IMR-90 (cell line): ENCODE data around the gene MIB1. TPM values are rescaled to one million over a fixed set of nuclear protein-coding genes. Genes with fewer than 3 reads are reported as not detected.
"Not testable (repeated sequence)": the region's sequence is repeated elsewhere in the genome, so short reads cannot be mapped to it uniquely, and the experiment has no call there.

Source experiments
- ATAC-seq: fragments of 200-7000 bp; cut with Tn5 transposase; 2 replicates; pipeline ENCODE4 v1.9.1; 2020; ENCODE audit warnings: low read depth, mild to moderate bottlenecking, moderate library complexity
- BruUV-seq: library from RNA; stranded (reverse); fragments of 400-500 nt; replicated peaks from 2 replicates; lab custom pipeline; 2021; lab: Mats Ljungman, UMichigan
- CTCF ChIA-PET: fragments of 300-600 bp; formaldehyde crosslinking; extraction: SDS; loops from one replicate; lab custom pipeline; 2021; ENCODE audit warnings: antibody characterized with exemption; lab: Yijun Ruan, JAX
- POLR2A ChIA-PET: fragments of 300-600 bp; sonication (Branson Sonifier 250); formaldehyde crosslinking; loops from one replicate; lab custom pipeline; 2022; ENCODE audit warnings: antibody characterized with exemption; ENCODE audit not compliant: unreplicated experiment; lab: Charles Lee
- DNase-seq: peaks from one replicate; pipeline ENCODE4 v3.0.0; 2013
- H2AFZ ChIP-seq: replicated peaks from 2 replicates; pipeline ENCODE3; 2013; ENCODE audit warnings: low read length, mild to moderate bottlenecking; ENCODE audit not compliant: poor library complexity
- H2AK5ac ChIP-seq: 2 replicates; pipeline ENCODE4 v1.6.1; 2013; ENCODE audit warnings: low read depth, low read length, inconsistent platforms
- H2AK9ac ChIP-seq: replicated peaks from 2 replicates; pipeline ENCODE3; 2013; ENCODE audit warnings: mild to moderate bottlenecking, low read depth, low read length, moderate library complexity; ENCODE audit not compliant: poor library complexity
- H2BK120ac ChIP-seq: 2 replicates; pipeline ENCODE4 v1.6.1; 2013; ENCODE audit warnings: low read depth, low read length, inconsistent platforms
- H2BK15ac ChIP-seq: 3 replicates; pipeline ENCODE4 v1.6.1; 2013; ENCODE audit warnings: low read depth, low read length, inconsistent platforms
- H2BK20ac ChIP-seq: 2 replicates; pipeline ENCODE4 v1.6.1; 2013; ENCODE audit warnings: low read depth, mild to moderate bottlenecking, inconsistent platforms, low read length, moderate library complexity
- H2BK5ac ChIP-seq: 2 replicates; pipeline ENCODE4 v1.6.1; 2013; ENCODE audit warnings: mild to moderate bottlenecking, low read depth, low read length, inconsistent platforms; ENCODE audit not compliant: poor library complexity, severe bottlenecking
- H3K14ac ChIP-seq: replicated peaks from 2 replicates; pipeline ENCODE4 v1.6.1; 2013; ENCODE audit warnings: low read depth, low read length, inconsistent platforms
- H3K18ac ChIP-seq: 2 replicates; pipeline ENCODE4 v1.6.1; 2013; ENCODE audit warnings: low read depth, low read length, control low read depth
- H3K23ac ChIP-seq: 2 replicates; pipeline ENCODE4 v1.6.1; 2013; ENCODE audit warnings: low read depth, low read length, inconsistent platforms
- H3K27ac ChIP-seq: 2 replicates; pipeline ENCODE4 v1.5.1; 2013; ENCODE audit warnings: mild to moderate bottlenecking, control low read depth, low read length; ENCODE audit not compliant: insufficient read depth
- H3K27me3 ChIP-seq: 2 replicates; pipeline ENCODE4 v1.6.1; 2013; ENCODE audit warnings: low read length; ENCODE audit not compliant: control insufficient read depth, insufficient read depth
- H3K36me3 ChIP-seq: 2 replicates; pipeline ENCODE4 v1.6.1; 2013; ENCODE audit warnings: low read length, mixed read lengths; ENCODE audit not compliant: control insufficient read depth, insufficient read depth
- H3K4ac ChIP-seq: 2 replicates; pipeline ENCODE4 v1.6.1; 2013; ENCODE audit warnings: low read depth, low read length, inconsistent platforms
- H3K4me1 ChIP-seq: 2 replicates; pipeline ENCODE4 v1.6.1; 2013; ENCODE audit warnings: low read length, mixed read lengths; ENCODE audit not compliant: control insufficient read depth, insufficient read depth
- H3K4me2 ChIP-seq: 2 replicates; pipeline ENCODE4 v1.6.1; 2013; ENCODE audit warnings: low read depth, mild to moderate bottlenecking, control low read depth, low read length, moderate library complexity
- H3K4me3 ChIP-seq: 2 replicates; pipeline ENCODE4 v1.5.1; 2013; ENCODE audit warnings: low read depth, mild to moderate bottlenecking, control low read depth, low read length, moderate library complexity; ENCODE audit not compliant: insufficient read depth
- H3K56ac ChIP-seq: 2 replicates; pipeline ENCODE4 v1.6.1; 2013; ENCODE audit warnings: low read length, inconsistent platforms; ENCODE audit not compliant: insufficient read depth; ENCODE audit errors: extremely low read depth
- H3K79me1 ChIP-seq, 2 experiments: 2 replicates each; pipeline ENCODE4 v1.6.1; 2013; ENCODE audit warnings: low read length in 2 of 2, inconsistent platforms in 1 of 2, low read depth in 1 of 2
- H3K9ac ChIP-seq: 2 replicates; pipeline ENCODE4 v1.6.1; 2013; ENCODE audit warnings: low read depth, low read length, control low read depth
- H3K9me1 ChIP-seq: 2 replicates; pipeline ENCODE4 v1.6.1; 2013; ENCODE audit warnings: low read length, inconsistent platforms; ENCODE audit not compliant: insufficient read depth
- H3K9me3 ChIP-seq: 2 replicates; pipeline ENCODE4 v1.6.1; 2013; ENCODE audit warnings: low read length; ENCODE audit not compliant: control insufficient read depth, insufficient read depth
- H4K20me1 ChIP-seq: 2 replicates; pipeline ENCODE4 v1.6.1; 2013; ENCODE audit warnings: low read length, inconsistent platforms; ENCODE audit not compliant: insufficient read depth
- H4K5ac ChIP-seq: 2 replicates; pipeline ENCODE4 v1.6.1; 2013; ENCODE audit warnings: mild to moderate bottlenecking, low read depth, low read length, control low read depth
- H4K8ac ChIP-seq, 2 experiments: 2 replicates each; pipeline ENCODE4 v1.6.1; 2013; ENCODE audit warnings: low read depth in 2 of 2, low read length in 2 of 2, control low read depth in 1 of 2, inconsistent platforms in 1 of 2
- H4K91ac ChIP-seq: 2 replicates; pipeline ENCODE4 v1.6.1; 2013; ENCODE audit warnings: low read depth, low read length, inconsistent platforms; ENCODE audit not compliant: insufficient read depth
- FOS ChIP-seq: fragments of 150-350 bp; IDR thresholded peaks from 2 replicates; pipeline ENCODE4 v1.6.1; 2016; ENCODE audit warnings: low read depth, low read length
- MAFK ChIP-seq: IDR thresholded peaks from 2 replicates; pipeline ENCODE4 v1.6.1; 2012; ENCODE audit warnings: low read depth, low read length, improper control_type of control experiment
- WGBS, 2 experiments: methylation state at CpG; one replicate each; pipeline versions ENCODE4 v1.1.5 to v1.1.7; 2013; ENCODE audit warnings: missing lambda C conversion rate in 2 of 2; ENCODE audit not compliant: insufficient read length in 1 of 2; ENCODE audit errors: extremely low coverage in 2 of 2; 5-methylcytosine and 5-hydroxymethylcytosine counted together
- dilution Hi-C: fragments of 300-500 bp; cut with HindIII; formaldehyde crosslinking; loops from one replicate; pipeline ENCODE4 v1.14.3; 2018; ENCODE audit warnings: low sequenced_read_pairs; ENCODE audit not compliant: unreplicated experiment
- in situ Hi-C: fragments of 300-500 bp; cut with MboI; formaldehyde crosslinking; loops from 3 replicates; pipeline ENCODE4 v1.14.3; 2019; ENCODE audit warnings: low sequenced_read_pairs, inconsistent platforms, mixed read lengths
- intact Hi-C: fragments of 100-400 bp; cut with micrococcal nuclease; formaldehyde crosslinking; loops from 2 replicates; pipeline ENCODE4 v1.10.0; 2022
- polyA plus RNA-seq, 3 experiments: library from polyadenylated mRNA; depleted of rRNA; stranded (reverse); fragments of >200 nt; gene quantifications; 2 replicates each; pipeline ENCODE4 v1.2.3, GENCODE V29; 2012; ENCODE audit warnings: low replicate concordance in 1 of 3
- total RNA-seq: library from RNA; depleted of rRNA; stranded (reverse); fragments of >200 nt; gene quantifications from 2 replicates; pipeline ENCODE4 v1.2.3, GENCODE V29; 2012

MIB1 gene
- total and polyA plus RNA-seq, 2 of the 4 experiments (the other 2 are of a cell fraction), result 5.9 to 80.1 TPM

DNA sequence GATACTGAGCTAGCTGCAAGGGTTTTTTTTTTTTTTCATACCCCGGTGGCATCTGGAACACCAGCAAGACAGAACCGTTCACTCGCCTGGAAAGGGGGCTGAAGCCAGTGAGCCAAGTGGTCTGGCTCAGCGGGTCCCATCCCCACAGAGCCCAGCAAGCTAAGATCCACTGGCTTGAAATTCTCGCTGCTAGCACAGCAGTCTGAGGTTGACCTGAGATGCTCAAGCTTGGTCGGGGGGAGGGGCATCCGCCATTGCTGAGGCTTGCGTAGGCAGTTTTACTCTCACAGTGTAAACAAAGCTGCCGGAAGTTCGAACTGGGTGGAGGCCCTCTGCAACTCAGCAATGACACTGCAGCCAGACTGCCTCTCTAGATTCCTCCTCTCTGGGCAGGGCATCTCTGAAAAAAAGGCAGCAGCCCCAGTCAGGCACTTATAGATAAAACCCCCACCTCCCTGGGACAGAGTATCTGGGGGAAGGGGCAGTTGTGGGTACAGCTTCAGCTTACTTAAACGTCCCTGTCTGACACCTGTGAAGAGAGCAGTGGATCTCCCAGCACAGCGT, 5.1 kb upstream of the MIB1 start:
- no peaks in the 10 kb centered on the region for H3K9me3 ChIP-seq
- no peak overlapping the region for H3K18ac ChIP-seq
- dilution Hi-C loops (no loop called here), in situ Hi-C loops (no loop called here), intact Hi-C loops (no loop called here)
- peak overlapping the region; percentile 67 for H3K4ac ChIP-seq
- peak; percentile 12; the same call in 1 of the 2 replicates for ATAC-seq
- peak overlapping the region; percentile 3 to 89 for H4K8ac ChIP-seq
- TF ChIP-seq FOS (no peak), MAFK (peak; percentile 38; the same call in 1 of the 2 replicates)
- no TSS peak for BruUV-seq
- WGBS, 2 experiments, result 40% methylated on average over 3 of the region's 12 CpGs; no CpG with 5 or more reads in 1 of the 2 experiments
- no peak overlapping the region; the same call in 1 of the 2 replicates for H3K56ac ChIP-seq
- peak overlapping the region; percentile 12; the same call in 1 of the 2 replicates for H3K27ac ChIP-seq
- no peaks in the 10 kb centered on the region for H3K9me1 ChIP-seq
- H2AFZ ChIP-seq, result peak overlapping the region; percentile 85
- peak overlapping the region; percentile 31; the same call in 1 of the 2 replicates for H3K14ac ChIP-seq
- no peak overlapping the region for H3K9ac ChIP-seq
- H3K4me2 ChIP-seq, result 0 out of 2 replicates have a peak overlapping the region, but pooled peaks have one; percentile 4
- no peak overlapping the region; the same call in 2 of the 3 replicates for H2BK15ac ChIP-seq
- H2BK120ac ChIP-seq, result peak overlapping the region; percentile 35
- no peak overlapping the region for H2AK9ac ChIP-seq
- H3K79me1 ChIP-seq, result no peaks in the 10 kb centered on the region
- peak overlapping the region; percentile 40 for H4K5ac ChIP-seq
- ChIA-PET CTCF (interaction anchor here (0.6 kb wide), 1 partner anchor 740 kb away, joined by 4 read pairs; no protein-coding TSS in a partner anchor), POLR2A (no interaction called here)
- peak overlapping the region; percentile 65 for H4K91ac ChIP-seq
- no peak overlapping the region for H2BK5ac ChIP-seq
- no peak overlapping the region; the same call in 1 of the 2 replicates for H2BK20ac ChIP-seq
- DNase-seq, result peak; percentile 73
- no peaks in the 10 kb centered on the region for H3K27me3 ChIP-seq
- no peaks in the 10 kb centered on the region for H3K36me3 ChIP-seq
- H3K23ac ChIP-seq, result no peak overlapping the region
- no peak overlapping the region for H3K4me3 ChIP-seq
- H2AK5ac ChIP-seq, result peak overlapping the region; percentile 33; the same call in 1 of the 2 replicates
- no peaks in the 10 kb centered on the region for H4K20me1 ChIP-seq
- H3K4me1 ChIP-seq, result peaks cover 4% of the 10 kb centered on the region

DNA sequence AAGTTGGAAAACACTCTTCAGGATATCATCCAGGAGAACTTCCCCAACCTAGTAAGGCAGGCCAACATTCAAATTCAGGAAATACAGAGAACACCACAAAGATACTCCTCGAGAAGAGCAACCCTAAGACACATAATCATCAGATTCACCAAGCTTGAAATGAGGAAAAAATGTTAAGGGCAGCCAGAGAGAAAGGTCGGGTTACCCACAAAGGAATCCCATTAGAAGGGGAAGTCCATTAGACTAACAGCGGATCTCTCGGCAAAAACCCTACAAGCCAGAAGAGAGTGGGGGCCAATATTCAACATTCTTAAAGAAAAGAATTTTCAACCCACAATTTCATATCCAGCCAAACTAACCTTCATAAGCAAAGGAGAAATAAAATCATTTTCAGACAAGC, 3.7 kb upstream of the MIB1 start:
- H3K56ac ChIP-seq, H3K9ac ChIP-seq, H4K20me1 ChIP-seq, ATAC-seq, DNase-seq, H3K18ac ChIP-seq, H3K23ac ChIP-seq, H4K5ac ChIP-seq, H2BK15ac ChIP-seq, H3K4me3 ChIP-seq, H3K27ac ChIP-seq, H2AK5ac ChIP-seq, POLR2A ChIA-PET, H3K9me3 ChIP-seq, BruUV-seq, H4K8ac ChIP-seq, H2AFZ ChIP-seq, in situ Hi-C loops, H3K27me3 ChIP-seq, H3K14ac ChIP-seq, H3K4ac ChIP-seq, H2AK9ac ChIP-seq, H2BK20ac ChIP-seq, H3K4me2 ChIP-seq, H3K36me3 ChIP-seq, H3K4me1 ChIP-seq, H4K91ac ChIP-seq, H2BK120ac ChIP-seq, CTCF ChIA-PET, H2BK5ac ChIP-seq, intact Hi-C loops, H3K9me1 ChIP-seq, dilution Hi-C loops, H3K79me1 ChIP-seq: not testable (repeated sequence)
- WGBS, 2 experiments, result no CpG with 5 or more reads among the region's 4 CpGs
